Renal cortical epithelial cell (primary cell): ENCODE measurements around the gene ALDH7A1. TPM values are rescaled to one million over a fixed set of nuclear protein-coding genes. Genes with fewer than 3 reads are reported as not detected.

Source experiments
- DNase-seq: peaks from one replicate; pipeline ENCODE4 v3.0.0-alpha.2; 2011; ENCODE audit warnings: low read depth
- total RNA-seq: library from RNA; depleted of rRNA; stranded (reverse); fragments of >200 nt; gene quantifications from 2 replicates; pipeline ENCODE4 v1.2.3, GENCODE V29; 2014

ALDH7A1 gene
- total RNA-seq, 1 donor from 2014 or later: 58.8 TPM

DNA sequence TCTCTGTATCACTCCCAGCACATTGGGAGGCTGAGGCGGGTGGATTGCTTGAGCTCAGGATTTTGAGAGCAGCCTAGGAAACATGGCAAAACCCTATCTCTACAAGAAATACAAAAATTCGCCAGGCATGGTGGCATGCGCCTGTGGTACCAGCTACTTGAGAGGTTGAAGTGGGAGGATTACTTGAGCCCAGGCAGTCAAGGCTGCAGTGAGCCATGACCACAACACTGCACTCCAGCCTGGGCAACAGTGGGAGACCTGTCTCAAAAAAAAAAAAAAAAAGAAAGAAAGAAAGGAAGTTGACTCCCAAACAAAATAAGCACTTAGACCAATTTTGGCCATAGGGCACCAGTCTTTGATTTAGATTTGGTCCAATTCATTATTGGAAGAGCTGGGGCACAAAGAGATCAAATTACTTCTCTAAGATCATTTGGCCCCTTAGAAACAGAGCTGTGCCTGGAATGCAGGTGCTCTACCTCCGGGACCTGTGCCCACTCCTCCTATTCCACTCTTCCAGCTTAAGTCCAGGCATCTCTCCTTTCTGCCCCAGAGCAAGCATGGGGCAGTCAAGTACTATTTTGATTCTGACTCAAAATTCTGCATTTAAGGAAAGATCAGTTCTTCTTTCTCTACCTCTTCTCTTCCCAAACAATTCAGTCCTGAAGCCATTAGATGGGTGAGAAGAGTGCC, 59.0 kb downstream of the ALDH7A1 start:
- DNase-seq: no peak

DNA sequence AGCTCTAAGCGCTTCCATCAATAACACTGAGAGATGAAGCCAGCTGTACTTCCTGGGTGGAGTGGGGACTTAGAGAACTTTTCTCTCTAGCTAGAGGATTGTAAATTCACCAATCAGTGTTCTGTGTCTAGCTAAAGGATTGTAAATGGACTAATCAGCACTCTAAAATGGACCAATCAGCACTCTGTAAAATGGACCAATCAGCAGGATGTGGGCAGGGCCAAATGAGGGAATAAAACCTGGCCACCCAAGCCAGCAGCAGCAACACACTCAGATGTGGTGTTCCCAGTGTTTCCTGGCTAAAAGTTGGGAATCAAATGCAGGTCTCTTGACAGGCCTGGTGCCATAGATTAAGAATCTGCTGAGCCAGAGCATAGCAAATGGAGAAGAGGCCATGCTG, 60.5 kb downstream of the ALDH7A1 start:
- DNase-seq: no peak

DNA sequence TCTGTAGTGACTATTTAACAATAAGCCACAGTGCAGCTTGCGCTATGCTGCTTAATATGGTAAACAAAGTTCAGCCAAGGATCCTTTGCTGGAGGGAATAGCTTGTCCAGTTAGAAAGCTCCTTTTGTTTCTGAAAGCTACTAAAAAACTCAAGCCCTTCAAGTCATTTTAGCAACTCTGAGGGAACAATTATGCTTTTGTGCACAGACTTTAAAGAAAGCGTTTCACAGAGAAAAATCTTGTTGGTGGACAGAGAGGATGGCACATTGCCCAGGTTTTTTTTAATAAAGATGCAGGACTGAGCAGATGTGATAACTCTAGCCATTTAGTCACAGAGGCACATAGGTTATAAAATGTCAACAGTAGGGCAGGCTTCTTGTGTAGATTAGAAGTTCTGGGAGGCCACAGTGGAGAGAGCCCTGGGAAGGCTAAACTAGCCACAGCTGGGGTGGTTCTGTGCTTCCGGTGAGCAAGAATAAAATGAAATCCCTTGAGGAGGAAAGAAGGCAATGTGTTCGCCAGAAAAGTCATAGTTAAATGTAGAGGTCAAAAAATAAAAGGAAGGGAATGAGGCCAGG, 63.4 kb downstream of the ALDH7A1 start:
- no peak for DNase-seq

DNA sequence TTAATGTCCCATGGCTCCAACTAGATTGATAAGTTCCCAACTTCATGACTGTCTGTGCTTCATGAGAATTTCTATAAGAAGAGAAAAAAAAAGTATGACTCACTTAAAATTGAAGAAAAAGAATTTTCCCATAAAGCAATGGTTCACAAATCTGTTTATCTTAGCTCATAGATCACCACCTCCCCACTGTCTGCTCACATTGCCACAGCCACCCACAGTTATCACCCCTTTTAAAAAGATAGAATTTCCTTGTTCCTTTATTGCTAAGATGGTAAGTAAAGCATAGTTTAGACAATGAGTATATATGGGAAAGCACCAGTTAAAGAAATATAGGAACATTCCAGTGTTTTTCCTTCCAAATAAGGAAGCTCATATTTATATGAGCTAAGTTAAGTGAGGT, 67.1 kb downstream of the ALDH7A1 start:
- DNase-seq: no peak

DNA sequence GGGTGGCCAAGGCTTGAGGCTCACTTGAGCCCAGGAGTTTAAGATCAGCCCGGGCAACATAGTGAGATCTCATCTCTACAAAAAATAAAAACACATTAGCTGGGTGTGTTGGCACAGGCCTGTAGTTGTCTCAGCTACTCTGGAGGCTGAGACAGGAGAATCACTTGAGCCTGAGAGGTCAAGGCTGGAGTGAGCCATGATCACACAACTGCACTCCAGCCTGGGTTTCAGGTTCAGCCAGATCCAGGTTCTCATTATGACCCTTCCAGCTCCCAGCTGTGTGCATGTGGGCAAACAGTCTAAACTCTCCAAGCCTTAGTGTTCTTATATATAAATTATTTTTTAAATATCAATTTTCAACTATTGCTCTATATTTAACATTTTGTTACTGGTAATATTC, 67.9 kb downstream of the ALDH7A1 start:
- DNase-seq: no peak

DNA sequence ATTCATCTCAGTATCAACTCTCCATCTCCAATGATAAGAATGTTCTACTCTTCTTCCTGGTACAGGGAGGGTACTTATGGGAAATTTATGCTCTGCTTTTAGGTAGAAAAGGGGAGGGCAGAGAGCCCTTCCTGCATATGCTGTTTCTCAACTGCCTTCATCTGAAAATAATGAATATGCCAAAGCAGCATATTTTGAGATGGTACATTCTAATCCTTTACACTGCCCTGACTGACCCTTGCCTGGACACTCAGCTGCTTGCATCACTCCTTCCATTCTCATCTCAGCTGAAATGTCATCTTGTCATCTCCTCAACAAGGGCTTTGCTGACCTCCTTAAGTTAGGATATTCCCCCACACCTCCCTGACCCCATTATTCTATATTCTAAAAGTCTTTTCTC, 68.5 kb downstream of the ALDH7A1 start:
- no peak for DNase-seq

DNA sequence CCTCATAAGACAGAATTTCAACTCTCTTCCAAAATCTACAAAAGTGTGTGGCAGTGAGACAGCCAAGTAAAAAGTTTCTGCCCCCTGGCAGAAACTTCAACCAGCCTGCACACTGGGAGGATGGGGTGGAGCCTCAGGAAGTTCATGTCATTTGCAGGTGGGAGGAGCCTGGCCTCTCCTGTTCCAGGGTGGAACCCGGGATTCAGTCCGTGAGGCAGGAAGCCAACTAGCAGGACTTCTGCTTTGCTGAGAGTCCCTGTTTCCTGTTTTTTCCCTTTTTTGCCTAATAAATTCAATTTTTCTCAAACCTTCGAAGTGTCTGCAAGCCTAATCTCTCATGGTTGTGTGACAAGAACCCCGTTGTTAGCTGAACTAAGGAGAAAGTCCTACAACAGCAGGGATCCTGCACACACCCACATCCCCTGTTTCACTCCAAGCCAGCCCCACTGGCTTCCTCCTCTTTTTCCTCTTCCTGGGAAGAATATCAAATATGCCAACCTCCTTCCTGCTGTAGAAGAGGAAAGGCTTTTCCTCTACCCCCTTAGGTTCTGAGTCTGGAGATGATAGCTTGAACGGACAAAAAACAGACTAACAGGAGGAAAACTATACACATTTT, 69.3 kb downstream of the ALDH7A1 start:
- peak; percentile 51 for DNase-seq

DNA sequence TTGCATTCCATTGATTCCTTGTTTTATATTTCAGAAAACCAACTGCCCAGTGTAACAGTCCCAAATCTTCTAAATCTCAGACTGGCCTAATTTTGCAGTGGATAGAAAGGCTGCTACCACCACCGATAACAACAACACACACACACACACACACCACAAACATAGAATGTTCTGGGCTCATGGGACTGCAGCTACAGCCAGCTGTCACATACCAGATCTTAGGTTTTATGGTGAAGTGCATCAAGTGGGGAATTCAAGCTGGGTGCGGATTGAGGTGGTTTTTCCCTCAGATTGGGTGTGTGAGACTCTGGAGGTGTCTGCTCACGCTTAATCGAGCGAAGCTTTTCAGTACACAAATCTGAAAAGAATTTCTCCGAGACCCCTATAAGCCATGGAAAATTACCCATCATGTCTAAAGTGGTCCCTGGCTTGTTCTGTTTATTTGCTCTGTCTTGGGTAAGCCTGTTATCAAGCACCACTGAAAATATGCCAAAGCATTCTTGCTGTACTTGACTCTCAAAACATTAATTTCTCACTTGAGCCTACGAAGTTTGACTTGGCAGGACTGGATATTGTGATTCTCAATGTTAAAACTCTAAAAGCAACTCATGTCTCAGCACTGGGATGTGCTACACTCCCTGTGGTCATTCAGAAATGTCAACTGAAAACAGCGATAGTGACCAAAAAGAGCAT, 71.1 kb downstream of the ALDH7A1 start:
- no peak for DNase-seq

DNA sequence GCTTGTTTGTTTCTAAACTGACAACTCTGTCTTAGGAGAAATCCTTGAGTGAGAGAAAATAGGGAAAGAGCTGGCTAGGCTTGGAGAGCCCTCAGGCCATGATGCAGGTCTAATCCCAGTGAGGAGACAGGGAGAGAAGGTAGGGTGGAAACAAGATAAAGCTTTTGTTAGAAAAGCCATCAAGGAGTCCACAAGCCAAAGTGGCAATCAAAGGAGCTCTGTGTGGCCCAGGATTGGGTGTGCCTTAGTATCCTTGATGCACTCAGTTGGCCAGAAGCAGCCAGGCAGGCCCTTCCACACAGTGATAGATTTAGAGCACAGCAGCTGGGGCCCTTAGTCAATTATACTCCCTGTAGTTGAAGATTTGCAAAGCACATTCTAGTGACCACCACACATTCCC, 73.9 kb downstream of the ALDH7A1 start:
- DNase-seq: no peak

DNA sequence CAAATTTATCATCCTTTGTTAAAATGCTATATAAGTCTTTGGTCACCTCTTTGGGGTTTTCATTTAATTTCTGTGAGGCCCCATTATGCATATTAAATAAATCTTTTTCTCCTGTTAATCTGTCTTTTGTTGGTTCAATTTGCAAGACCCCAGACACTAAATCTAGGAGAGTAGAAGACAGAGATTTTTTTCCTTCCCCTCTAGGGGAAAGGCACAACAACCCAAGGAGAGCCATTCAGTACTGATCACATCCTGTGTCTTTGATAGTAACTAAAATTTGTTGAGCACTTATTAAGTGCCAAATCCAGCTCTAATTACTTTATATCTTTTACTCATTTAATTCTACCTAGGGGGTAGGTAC, 74.4 kb downstream of the ALDH7A1 start:
- DNase-seq: no peak

DNA sequence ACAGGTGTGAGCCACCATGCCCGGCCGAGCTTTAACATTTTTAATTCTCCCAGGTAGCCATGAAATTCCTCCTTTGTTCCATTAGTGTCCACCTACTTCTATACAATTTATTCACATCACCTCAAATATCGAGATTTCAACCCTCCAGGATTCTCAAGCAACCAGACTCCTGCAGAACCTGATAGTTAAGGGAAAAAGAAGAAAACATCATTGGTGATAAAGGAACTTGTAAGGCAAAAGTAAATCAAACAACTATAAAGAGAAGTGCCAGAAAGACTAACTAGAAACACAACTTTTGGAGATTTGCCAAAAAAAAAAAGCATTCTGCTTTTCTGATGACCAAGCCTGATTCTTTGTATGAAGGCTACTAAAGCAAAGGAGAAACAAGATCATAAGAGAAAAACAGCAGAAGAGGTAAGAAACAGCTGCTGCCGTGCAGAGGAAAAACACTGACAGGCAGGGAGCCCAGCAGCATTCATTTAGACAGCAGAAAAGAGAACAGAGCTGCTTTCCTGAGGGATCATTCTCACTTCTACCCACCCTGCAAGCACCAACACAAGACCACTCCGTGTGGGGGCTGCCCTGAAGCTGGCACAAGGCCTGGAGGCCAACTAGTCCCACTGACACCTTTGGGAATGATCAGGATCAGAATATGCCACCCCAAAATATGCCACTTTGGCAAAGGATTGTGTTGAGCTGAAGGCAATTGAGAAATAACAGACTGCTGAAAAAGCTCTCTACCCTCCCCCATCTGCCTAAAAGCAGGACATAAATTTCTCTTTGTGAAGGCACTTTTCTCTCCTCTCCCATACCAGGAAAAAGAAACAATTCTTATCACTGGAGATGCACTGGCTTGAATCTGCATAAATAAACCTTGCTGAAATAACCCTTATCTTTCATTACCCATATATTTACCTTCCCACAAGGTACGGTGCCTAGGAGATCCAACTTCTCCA, 75.1 kb downstream of the ALDH7A1 start:
- DNase-seq: peak; percentile 29

DNA sequence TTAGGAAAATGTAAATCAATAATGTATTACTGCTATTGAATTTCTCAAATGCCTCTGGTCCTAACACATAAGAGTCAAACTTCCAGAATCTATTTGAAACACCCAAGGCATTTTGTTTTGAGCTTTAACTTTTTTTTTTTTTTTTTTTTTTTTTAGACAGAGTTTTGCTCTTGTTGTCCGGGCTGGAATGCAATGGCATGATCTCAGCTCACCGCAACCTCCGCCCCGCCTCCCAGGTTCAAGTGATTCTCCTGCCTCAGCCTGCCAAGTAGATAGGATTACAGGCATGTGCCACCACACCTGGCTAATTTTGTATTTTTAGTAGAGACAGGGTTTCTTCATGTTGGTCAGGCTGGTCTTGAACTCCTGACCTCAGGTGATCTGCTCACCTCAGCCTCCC, 75.8 kb downstream of the ALDH7A1 start:
- DNase-seq: peak; percentile 70

DNA sequence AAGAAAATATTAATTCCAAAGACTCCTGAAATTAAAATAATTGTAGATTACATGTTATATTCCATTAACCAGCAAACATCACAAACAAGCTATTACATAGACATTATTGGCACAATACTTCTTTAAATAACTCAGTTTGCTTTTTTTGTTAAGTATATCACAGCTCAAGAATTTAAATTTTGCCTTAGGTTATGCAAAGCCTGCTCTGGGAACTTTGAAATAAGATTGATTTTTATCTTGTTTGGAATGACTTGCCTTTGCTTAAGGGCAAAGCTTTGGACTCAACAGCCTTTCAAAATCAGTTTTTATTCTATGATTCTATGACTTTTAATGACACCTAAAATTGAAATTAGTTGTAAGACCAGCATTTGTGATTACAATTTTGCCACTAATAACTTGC, 78.2 kb downstream of the ALDH7A1 start:
- no peak for DNase-seq

DNA sequence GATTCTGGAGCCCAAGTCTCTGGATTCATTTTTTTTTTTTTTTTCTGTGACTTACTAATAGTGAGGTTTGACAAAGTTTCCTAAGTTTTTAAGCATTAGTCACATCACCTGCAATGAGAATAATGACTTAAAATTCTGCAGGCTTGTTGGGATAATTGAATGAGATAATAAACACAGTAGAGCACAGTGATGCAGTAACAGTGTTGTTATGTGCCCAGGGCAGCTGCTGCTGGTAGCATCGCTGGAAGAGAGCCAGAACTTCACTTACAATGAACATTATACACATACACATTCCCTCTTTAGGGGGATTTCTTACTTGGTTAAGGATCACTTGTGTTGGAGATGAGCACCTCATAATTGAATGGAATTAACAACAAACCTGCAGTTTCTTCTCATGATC, 78.9 kb downstream of the ALDH7A1 start:
- peak; percentile 59 for DNase-seq

DNA sequence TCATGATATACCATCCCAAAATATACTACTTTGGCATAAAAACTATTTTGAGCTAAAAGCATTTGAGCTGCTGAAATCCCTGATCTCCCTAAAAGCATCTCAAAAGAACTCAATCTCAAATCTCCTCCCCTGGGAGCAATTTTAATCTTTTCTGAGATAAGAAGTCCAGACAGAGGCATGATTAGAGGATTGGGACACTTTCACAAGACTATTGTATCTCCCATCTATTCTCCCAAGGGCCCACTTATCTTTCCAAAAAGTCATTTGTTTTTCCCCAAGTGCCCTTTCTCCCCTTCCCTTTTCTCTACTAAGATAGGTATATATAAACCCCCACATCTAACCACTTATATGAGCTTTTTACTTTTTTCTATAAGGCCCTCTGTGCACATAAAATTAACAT, 79.7 kb downstream of the ALDH7A1 start:
- no peak for DNase-seq

DNA sequence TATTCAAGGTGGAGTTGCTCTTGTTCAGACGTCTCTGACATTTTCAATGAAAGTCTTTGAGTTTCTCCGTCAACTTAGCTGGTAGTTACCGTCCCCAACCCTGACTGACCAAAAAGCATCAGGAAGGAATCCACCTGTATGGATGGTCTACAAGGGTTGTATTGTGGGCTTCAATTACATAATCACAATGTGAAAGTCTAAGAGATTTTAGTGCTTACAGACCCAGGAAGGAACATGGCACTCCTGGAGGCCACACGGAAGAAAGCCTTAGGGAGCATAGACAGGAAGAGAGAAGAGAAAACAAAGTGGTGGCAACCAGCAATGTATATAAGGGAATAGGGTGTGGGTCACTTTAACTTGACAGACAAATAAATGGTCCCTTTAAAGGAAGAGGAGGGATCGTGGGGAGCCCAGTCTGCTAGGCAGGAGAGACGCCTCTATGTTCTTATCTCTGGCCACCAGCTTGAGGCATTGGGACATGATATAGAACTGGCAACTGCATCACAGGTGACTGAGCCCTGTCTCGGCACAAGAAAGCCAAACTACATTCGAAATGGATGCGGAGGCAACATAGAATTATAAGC, 80.4 kb downstream of the ALDH7A1 start:
- no peak for DNase-seq

DNA sequence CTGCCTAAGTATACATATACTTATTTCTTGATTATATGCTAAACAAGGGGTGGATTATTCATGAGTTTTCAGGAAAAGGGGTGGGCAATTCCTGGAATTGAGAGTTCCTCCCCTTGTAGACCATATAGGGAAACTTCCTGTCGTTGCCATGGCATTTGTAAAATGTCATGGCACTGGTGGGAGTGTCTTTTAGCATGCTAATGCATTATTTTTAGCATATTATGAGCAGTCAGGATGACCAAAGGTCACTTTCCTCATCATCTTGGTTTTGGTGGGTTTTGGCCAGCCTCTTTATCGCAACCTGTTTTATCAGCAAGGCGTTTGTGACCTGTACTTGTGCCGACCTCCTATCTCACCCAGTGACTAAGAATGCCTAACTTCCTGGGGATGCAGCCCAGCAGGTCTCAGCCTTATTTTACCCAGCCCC, 80.9 kb downstream of the ALDH7A1 start:
- no peak for DNase-seq

DNA sequence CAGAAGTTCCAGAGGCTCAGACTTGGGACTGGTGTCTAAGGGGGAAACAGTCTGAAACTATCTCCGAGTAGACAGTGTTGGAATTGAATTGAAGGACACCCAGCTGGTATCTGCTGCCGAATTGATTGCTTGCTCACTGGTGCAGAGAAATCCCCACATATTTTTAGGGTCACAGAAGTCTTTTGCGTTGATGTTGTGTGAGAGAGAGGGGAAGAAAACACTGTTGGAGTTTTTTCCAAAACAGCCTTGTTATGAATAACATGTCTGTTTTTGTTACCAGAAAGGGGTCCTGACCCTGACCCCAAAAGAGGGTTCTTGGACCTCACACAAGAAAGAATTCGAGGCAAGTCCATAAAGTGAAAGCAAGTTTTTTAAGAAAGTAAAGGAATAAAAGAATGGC, 81.3 kb downstream of the ALDH7A1 start:
- no peak for DNase-seq

DNA sequence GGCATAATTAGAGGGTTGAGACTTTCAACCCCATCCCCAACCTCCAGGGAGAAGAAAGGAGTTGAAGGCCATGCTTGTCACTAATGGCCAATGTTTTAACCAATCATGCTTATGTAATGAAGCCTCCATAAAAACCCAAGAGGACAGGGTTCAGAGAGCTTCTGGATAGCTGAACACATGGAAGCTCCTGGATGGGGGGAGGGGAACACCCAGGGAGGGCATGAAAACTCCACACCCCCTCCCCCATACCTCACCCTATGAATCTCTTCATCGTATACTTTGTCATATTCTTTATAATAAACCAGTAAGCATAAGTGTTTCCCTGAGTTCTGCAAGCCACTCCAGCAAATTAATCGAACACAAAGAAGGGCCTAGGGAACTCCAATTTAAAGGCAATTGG, 81.7 kb downstream of the ALDH7A1 start:
- DNase-seq: no peak

DNA sequence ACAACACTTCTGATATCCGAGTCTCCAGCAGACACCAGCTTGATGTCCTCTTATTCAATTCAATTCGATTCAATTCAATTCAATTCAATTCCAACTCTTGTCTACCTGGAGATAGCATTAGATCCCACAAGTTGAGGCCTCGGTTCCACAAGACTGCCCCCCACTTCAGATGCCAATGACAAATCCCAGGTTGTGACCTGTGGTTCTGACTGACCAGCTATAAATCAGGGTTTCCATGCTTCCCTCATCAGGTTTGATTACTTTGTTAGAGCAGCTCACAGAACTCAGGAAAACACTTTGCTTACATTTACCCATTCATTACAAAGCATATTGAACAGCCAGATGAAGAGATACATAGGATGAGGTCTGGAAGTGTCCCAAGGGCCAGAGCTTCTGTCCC, 82.6 kb downstream of the ALDH7A1 start:
- DNase-seq: peak; percentile 65

DNA sequence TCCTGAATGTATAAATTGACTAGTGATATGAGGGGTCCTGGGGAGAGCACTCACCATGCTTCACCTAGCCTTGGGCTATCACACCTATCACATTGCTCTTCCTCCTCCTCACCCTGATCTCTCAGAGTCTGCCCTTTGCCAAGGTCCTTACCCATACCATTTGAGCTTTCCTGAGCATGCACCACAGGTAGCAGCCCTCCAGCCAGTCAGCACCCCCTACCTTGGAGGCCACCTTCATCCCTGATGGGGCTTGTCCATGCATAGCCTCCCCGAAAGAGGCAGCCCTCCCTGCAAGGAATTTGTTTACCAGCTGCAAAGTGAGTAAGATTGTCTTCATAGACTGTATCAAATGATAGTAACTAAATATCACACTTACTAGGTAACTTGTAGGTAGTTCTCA, 83.1 kb downstream of the ALDH7A1 start:
- DNase-seq: no peak
